ENCODE measurements around the gene GLB1L3.
"Not testable (repeated sequence)": the region's sequence is repeated elsewhere in the genome, so short reads cannot be mapped to it uniquely, and the experiment has no call there.

GLB1L3 gene

GRCh38 chr11:134252346-134253187, 23.6 kb upstream of the GLB1L3 start:
- no peak for DNase-seq

- DNase-seq: peak; percentile 96
Measured at GRCh38 chr11:134253188-134253993, 22.8 kb upstream of the GLB1L3 start, which contains the start of the genes ACAD8 and THYN1. TSS of gene ACAD8 (plus strand) at chr11:134253568. CDS start at chr11:134253601, 33 bp downstream. TSS of gene THYN1 (minus strand) at chr11:134253352. CDS start at chr11:134252882, 470 bp downstream.

GRCh38 chr11:134254433-134255183, 21.6 kb upstream of the GLB1L3 start:
- no peak for DNase-seq

GRCh38 chr11:134255184-134255561, 21.0 kb upstream of the GLB1L3 start:
- not testable (repeated sequence) for DNase-seq

GRCh38 chr11:134257101-134257500, 19.1 kb upstream of the GLB1L3 start:
- no peak for DNase-seq

GRCh38 chr11:134258577-134258976, 17.6 kb upstream of the GLB1L3 start:
- DNase-seq: no peak

- DNase-seq: no peak
Measured at GRCh38 chr11:134260503-134260902, 15.7 kb upstream of the GLB1L3 start.

GRCh38 chr11:134260983-134261382, 15.2 kb upstream of the GLB1L3 start:
- DNase-seq: no peak

GRCh38 chr11:134261626-134262488, 14.3 kb upstream of the GLB1L3 start:
- DNase-seq: no peak

- DNase-seq: no peak
Measured at GRCh38 chr11:134264966-134265764, 11.0 kb upstream of the GLB1L3 start.

GRCh38 chr11:134266440-134266839, 9.7 kb upstream of the GLB1L3 start:
- DNase-seq: no peak

- DNase-seq: no peak
Measured at GRCh38 chr11:134266841-134267251, 9.3 kb upstream of the GLB1L3 start.

GRCh38 chr11:134267461-134267860, 8.7 kb upstream of the GLB1L3 start:
- DNase-seq: no peak

- DNase-seq: no peak
Measured at GRCh38 chr11:134267966-134268365, 8.2 kb upstream of the GLB1L3 start.

- peak; percentile 8 for DNase-seq
Measured at GRCh38 chr11:134270250-134270714, 5.9 kb upstream of the GLB1L3 start.

GRCh38 chr11:134271978-134272377, 4.2 kb upstream of the GLB1L3 start:
- no peak for DNase-seq

GRCh38 chr11:134272381-134273316, 3.5 kb upstream of the GLB1L3 start:
- DNase-seq: no peak

- no peak for DNase-seq
Measured at GRCh38 chr11:134273317-134273712, 2.9 kb upstream of the GLB1L3 start.

- DNase-seq: no peak
Measured at GRCh38 chr11:134275188-134275533, 1.0 kb upstream of the GLB1L3 start.
